Dedifferentiated amniotic fluid mesenchymal stem cell (primary cell): ENCODE data around the gene ZNF710.

Experiments
- DNase-seq: peaks from one replicate; pipeline ENCODE4 v3.0.0-alpha.2; 2016; ENCODE audit errors: extremely low spot score

Gene ZNF710

GRCh38 chr15:89991312-89991711, 9.8 kb upstream of the ZNF710 start:
- no peak for DNase-seq

- no peak for DNase-seq
These were observed 7.8 kb upstream of the ZNF710 start for GRCh38 chr15:89993349-89993748.

GRCh38 chr15:89997079-89997478, 4.0 kb upstream of the ZNF710 start:
- DNase-seq: no peak

GRCh38 chr15:89998141-89998661, 2.9 kb upstream of the ZNF710 start:
- no peak for DNase-seq

GRCh38 chr15:89998923-89999675, 2.0 kb upstream of the ZNF710 start:
- DNase-seq: no peak

- DNase-seq: no peak
These were observed 1.4 kb upstream of the ZNF710 start for GRCh38 chr15:89999676-90000185.

- DNase-seq: no peak
These were observed 730 bp upstream of the ZNF710 start for GRCh38 chr15:90000186-90001001.

- peak; percentile 40 for DNase-seq
These were observed 731 bp downstream of the ZNF710 start for GRCh38 chr15:90001683-90002427.

- peak; percentile 21 for DNase-seq
These were observed 1.3 kb downstream of the ZNF710 start for GRCh38 chr15:90002428-90002844.

- DNase-seq: no peak
These were observed 2.6 kb downstream of the ZNF710 start for GRCh38 chr15:90003736-90004135.

- DNase-seq: no peak
These were observed 3.1 kb downstream of the ZNF710 start for GRCh38 chr15:90004252-90004651.

GRCh38 chr15:90004671-90005070, 3.5 kb downstream of the ZNF710 start:
- DNase-seq: peak; percentile 89

GRCh38 chr15:90006217-90007075, 5.3 kb downstream of the ZNF710 start:
- DNase-seq: no peak

- DNase-seq: no peak
These were observed 5.9 kb downstream of the ZNF710 start for GRCh38 chr15:90007076-90007460.

GRCh38 chr15:90008607-90009006, 7.5 kb downstream of the ZNF710 start:
- no peak for DNase-seq

GRCh38 chr15:90009301-90010022, 8.3 kb downstream of the ZNF710 start:
- DNase-seq: no peak

GRCh38 chr15:90011705-90012104, 10.6 kb downstream of the ZNF710 start:
- no peak for DNase-seq

GRCh38 chr15:90013503-90013937, 12.4 kb downstream of the ZNF710 start:
- DNase-seq: no peak

GRCh38 chr15:90015294-90015693, 14.2 kb downstream of the ZNF710 start:
- DNase-seq: no peak

- no peak for DNase-seq
These were observed 14.6 kb downstream of the ZNF710 start for GRCh38 chr15:90015749-90016148.
